Measurements from ENCODE around the gene ELAPOR1.

- TF ChIP-seq REST (IDR thresholded peaks at IDR 0.05; ENCODE audit: low read depth) (no peak), YY1 (IDR thresholded peaks at IDR 0.05; ENCODE audit: low read depth) (no peak), CEBPB (IDR thresholded peaks at IDR 0.05) (peak; percentile 79; the same call in 1 of the 2 replicates), FOXM1 (IDR thresholded peaks at IDR 0.05; ENCODE audit: borderline replicate concordance, low read depth) (no peak), EP300 (IDR thresholded peaks at IDR 0.05; ENCODE audit: borderline replicate concordance) (no peak)
Measured at GRCh38 chr1:109161858-109162606, 48.1 kb downstream of the ELAPOR1 start.
